ENCODE measurements around the gene GRK1.
"Not testable (repeated sequence)": the region's sequence is repeated elsewhere in the genome, so short reads cannot be mapped to it uniquely, and the experiment has no call there.

The GRK1 gene

GRCh38 chr13:113666951-113667701 is at the start of gene GRK1:
TSS of gene GRK1 (plus strand) at chr13:113667219. CDS start at chr13:113667387, 168 bp downstream.
- DNase-seq, result no peak

GRCh38 chr13:113617961-113618360 is 49.1 kb upstream of the GRK1 start:
- DNase-seq, result no peak

GRCh38 chr13:113618455-113618854 is 48.6 kb upstream of the GRK1 start:
- DNase-seq, result no peak

- no peak for DNase-seq
Observed at GRCh38 chr13:113620036-113620796, 46.8 kb upstream of the GRK1 start.

DNA sequence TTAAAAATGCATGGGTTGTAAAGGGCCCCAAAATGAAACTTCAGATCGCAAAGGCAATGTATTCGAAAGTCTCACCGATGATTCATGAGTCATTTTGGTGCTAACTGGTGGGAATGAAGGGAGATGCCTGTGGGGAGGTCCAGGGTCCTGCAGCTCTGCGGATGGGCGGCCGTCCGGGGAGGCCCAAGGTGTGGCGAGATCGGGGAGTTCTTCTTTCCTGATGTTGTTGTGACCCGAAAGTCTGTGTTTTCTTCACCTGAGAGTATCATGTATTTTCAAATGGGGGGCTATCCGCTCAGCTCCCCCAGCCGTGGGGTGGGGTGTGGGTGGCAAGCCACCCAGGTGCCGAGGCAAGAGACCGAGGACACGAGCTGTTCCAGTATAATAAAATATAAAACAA is 46.0 kb upstream of the GRK1 start:
- no peak for DNase-seq

GRCh38 chr13:113621498-113621897 is 45.5 kb upstream of the GRK1 start:
- not testable (repeated sequence) for DNase-seq

GRCh38 chr13:113621986-113622550 is 45.0 kb upstream of the GRK1 start:
- DNase-seq, result not testable (repeated sequence)

- no peak for DNase-seq
Observed at GRCh38 chr13:113622791-113623490, 44.1 kb upstream of the GRK1 start.

- DNase-seq, result peak; percentile 49
Observed at GRCh38 chr13:113623491-113624234, 43.4 kb upstream of the GRK1 start.

GRCh38 chr13:113624235-113624587 is 42.8 kb upstream of the GRK1 start:
- DNase-seq, result no peak

GRCh38 chr13:113624640-113625304 is 42.2 kb upstream of the GRK1 start:
- not testable (repeated sequence) for DNase-seq

- peak; percentile 76 for DNase-seq
Observed at GRCh38 chr13:113625965-113626721, 40.9 kb upstream of the GRK1 start.

GRCh38 chr13:113627136-113627535 is 39.9 kb upstream of the GRK1 start:
- DNase-seq, result no peak

- no peak for DNase-seq
Observed at GRCh38 chr13:113628291-113629270, 38.4 kb upstream of the GRK1 start.

DNA sequence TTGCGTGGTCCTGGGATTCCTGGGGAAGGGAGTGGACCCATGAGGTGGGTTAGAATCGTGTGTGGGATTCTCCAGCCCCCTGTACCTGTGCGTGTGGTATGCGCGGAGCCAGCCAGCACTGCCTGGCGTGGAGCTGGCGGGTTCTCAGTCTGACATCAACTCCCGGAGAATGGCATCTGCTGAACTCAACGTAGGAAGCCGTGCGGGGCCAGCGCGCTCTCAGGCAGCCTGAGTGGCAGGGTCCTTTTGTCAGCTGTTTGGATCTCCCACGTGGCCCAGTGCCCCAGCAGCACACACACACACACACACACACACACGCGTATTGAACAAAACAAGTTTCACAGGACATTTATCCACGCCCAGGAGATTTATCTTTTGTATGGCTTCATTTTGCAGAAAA is 37.2 kb upstream of the GRK1 start:
- DNase-seq, result no peak

- no peak for DNase-seq
Observed at GRCh38 chr13:113630296-113630695, 36.7 kb upstream of the GRK1 start.

DNA sequence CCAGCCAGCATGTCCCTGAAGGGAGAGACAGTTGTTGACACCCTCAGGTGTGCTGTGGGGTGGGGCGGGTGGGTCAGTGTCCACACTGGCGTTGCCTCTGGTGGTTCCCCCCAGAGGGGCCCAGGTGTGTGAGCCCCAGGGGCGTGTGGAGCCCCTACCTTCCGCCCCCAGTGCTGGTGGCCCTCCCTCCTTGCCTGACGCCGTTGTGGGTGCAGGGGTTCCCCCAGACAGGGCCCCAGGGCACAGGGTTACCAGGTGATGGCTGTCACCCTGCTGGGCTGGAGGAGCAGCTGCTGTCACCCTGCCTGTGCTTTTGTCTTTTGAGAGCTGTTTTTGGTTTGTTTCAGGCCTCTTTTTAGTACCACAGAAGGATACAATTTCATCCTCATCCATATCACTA is 36.2 kb upstream of the GRK1 start:
- DNase-seq, result no peak

DNA sequence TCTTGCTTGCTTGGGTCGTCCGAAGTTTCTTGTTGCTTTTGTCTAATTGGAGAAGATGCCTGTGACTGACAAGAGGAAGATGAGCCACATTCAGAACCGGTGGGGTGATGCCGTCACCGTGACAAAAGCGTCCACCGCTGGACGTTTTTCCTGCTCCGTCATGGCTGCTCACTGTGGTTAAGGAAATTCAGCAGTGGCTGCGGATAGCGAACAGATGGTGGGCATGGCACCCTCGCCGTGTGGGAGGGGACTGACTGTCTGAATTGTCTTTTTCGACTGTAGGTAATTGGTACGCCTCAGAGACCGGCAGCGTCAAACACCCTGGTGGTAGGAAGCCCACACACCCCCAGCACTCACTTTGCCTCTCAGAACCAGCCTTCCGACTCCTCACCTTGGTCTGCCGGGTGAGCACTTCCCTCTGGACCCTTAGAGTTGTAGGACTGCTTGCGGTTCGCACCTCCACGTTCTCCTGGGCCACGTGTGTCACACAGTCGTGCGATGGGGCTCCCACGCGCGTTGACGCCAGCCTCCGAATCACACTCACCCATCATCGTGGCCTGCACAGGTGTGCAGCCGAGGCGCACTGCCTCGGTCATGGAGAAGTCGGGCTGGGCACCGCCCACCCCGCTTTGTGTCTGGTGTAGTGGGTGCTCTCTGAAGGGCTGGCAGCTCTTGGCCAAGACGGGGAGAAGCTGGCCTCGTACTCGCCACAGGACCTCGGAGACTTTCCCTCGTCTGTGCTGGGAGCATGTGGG is 35.5 kb upstream of the GRK1 start:
- no peak for DNase-seq

Measured in EL (cell line).